HG02763 (cell line): Measurements from ENCODE around the gene SPDYE1.
"Not testable (repeated sequence)": the region's sequence is repeated elsewhere in the genome, so short reads cannot be mapped to it uniquely, and the experiment has no call there.

Experiments used
- ATAC-seq: cut with Tn5 transposase; IDR thresholded peaks from one replicate; pipeline ENCODE4 v1.9.1; 2021; ENCODE audit warnings: mild to moderate bottlenecking, moderate library complexity; ENCODE audit not compliant: unreplicated experiment

Gene SPDYE1

DNA sequence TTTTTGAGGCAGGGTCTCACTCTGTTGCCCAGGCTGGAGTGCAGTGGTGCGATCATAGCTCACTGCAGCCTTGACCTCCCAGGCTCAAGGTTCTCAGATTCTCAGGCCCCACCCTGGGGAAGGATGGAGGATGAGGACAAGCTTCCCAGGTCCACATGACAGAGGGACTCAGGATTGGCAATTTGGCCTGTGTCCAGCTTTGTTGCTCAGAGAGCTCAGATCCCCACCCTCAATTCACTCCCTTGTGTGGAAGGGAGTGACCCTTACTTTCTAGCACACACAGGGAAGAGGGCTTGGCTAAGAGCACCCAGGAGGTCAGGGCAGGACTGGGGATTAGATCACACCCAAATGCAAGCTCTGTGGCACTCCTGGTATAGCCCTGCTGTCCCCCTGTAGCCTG is 6.9 kb upstream of the SPDYE1 start:
- ATAC-seq, result not testable (repeated sequence)

DNA sequence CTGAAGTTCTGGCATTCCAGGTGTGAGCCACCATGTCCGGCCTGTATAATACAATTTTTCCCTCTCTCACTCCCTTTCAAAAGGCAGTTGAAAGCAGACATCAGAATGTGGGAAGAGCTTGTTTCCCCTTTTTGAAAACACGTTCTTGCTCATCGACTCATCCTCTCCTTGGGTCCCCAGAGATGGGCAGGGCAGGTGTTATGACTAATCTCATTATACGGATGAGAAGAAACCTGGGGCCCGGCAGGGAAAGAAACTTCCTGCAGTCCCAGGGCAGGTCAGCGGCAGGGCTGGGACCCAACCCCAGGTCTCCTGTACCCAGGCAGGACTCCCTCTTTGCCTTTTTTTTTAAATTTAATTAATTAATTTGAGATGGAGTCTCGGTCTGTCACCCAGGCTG is 4.8 kb upstream of the SPDYE1 start:
- ATAC-seq, result peak; percentile 80

DNA sequence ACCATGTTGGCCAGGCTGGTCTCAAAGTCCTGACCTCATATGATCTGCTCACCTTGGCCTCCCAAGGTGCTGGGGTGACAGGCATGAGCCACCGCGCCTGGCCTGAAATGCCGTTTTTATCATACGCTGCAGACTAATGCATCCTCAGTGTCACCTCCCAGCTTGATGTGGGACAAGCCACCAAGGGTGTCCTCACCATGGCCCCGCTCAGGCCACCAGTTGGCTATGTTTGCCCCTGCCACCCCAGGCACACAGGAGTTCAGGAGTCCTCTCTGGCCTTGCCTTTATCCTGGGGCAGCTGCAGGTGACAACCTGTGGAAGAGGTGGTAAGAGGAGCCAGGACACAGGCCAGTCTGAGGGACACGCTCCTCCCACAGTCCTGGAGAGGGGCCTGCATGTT is 3.0 kb upstream of the SPDYE1 start:
- not testable (repeated sequence) for ATAC-seq

DNA sequence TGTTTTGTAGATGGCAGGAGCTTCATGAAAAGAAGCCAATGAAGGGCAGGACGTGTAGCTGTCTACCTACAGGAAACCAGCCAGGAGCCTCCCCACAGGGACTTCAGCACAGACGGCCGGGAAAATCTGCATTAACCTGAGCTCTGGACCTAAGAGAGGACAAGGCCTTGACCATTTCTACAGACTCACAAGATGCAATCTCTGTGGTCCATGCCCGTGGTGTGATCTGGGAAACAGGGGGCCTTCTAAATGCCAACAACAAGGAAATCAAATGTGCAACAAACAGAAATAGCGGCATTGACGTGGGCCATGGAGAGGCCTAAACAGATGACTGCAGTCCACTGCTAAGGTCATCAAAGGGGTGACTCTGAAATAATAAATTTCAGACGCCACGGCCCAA is 14.4 kb downstream of the SPDYE1 start:
- ATAC-seq, result not testable (repeated sequence)

- not testable (repeated sequence) for ATAC-seq
Measured at GRCh38 chr7:44015090-44015489, 17.4 kb downstream of the SPDYE1 start.

GRCh38 chr7:44018857-44019807 is 21.4 kb downstream of the SPDYE1 start:
- ATAC-seq, result peak; percentile 96

DNA sequence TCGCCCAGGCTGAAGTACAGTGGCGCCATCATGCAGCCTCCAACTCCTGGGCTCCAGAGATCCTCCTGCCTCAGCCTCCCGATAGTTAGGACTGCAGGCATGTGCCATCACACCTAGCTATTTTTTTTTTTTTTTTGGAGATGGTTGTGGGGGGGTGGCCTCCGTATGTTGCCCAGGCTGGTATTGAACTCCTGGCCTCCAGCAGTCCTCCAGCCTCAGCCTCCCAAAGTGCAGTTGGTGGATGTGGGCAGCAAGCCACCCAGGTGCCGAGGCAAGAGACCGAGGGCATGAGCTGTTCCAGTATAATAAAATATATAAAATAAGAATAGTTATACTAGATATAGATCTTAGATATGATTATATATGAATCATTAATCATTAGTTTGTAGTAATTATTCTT is 22.1 kb downstream of the SPDYE1 start:
- not testable (repeated sequence) for ATAC-seq

DNA sequence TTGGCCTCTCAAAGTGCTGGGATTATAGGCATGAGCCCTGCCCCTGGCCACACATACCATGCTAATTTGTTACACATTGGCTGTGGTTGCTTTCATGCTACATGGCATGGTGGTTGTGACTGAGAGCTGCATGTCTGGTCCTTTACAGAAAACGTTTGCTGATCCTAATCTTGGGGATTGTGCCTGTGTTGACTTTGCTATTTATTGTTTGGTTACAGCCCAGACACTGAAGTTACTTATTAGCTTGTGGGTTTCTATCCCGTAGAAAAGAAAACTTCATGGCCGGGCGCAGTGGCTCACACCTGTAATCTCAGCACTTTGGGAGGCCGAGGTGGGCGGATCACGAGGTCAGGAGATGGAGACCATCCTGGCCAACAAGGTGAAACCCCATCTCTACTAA is 24.4 kb downstream of the SPDYE1 start:
- not testable (repeated sequence) for ATAC-seq

GRCh38 chr7:44022796-44023467 is 25.2 kb downstream of the SPDYE1 start:
- not testable (repeated sequence) for ATAC-seq

GRCh38 chr7:44029433-44029832 is 31.7 kb downstream of the SPDYE1 start:
- not testable (repeated sequence) for ATAC-seq

DNA sequence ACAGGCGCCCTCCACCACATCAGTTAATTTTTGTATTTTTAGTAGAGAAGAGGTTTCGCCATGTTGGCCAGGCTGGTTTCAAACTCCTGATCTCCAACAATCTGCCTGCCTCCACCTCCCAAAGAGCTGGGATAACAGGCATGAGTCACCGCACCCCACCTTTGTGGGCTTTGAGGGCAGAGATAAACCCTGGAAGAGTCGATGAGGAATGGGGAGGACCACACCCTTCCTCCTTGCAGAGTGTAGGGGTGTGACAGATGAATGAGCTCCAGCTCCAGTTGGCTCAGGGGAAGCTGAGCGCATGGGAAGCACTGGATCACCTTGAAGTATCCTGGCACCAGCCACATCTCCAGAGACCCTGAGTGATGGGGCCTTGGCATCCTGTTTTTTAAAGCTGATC is 32.3 kb downstream of the SPDYE1 start:
- not testable (repeated sequence) for ATAC-seq

GRCh38 chr7:44031319-44031718 is 33.6 kb downstream of the SPDYE1 start:
- not testable (repeated sequence) for ATAC-seq

DNA sequence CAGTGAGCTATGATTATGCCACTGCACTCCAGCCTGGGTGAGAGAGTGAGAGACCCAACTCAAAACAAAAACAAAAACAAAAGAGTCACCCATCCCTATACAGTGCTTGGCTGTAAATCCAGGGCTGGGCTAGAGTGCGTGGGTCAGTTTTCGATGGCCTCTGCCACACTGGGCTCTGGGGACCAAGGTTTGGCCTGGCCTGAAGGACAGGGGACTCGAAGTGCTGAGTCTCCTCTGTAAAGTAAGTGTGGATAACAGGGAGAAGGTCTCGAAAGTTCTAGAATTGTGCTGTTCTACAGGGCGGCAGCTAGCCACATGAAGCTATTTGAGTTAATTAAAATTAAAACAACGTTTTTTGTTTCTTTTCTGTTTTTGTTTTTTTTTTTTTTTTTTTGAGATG is 34.3 kb downstream of the SPDYE1 start:
- not testable (repeated sequence) for ATAC-seq

GRCh38 chr7:44033971-44034844 is 36.5 kb downstream of the SPDYE1 start:
- not testable (repeated sequence) for ATAC-seq

DNA sequence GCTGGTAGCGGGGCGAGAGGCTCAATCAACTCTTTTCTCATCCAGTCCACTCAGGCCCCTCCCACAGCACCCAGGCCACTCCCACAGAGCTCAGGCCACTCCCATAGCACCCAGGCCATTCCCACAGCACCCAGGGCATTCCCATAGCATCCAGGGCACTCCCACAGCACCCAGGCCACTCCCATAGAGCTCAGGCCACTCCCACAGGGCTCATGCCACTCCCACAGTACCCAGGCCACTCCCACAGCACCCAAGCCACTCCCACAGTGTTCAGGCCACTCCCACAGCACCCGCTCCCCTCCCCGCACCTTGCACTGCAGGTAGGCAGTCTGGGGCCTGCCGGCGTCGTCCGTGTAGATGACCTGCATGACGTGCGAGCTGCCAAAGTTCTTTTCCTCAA is 38.7 kb downstream of the SPDYE1 start:
- ATAC-seq, result not testable (repeated sequence)

DNA sequence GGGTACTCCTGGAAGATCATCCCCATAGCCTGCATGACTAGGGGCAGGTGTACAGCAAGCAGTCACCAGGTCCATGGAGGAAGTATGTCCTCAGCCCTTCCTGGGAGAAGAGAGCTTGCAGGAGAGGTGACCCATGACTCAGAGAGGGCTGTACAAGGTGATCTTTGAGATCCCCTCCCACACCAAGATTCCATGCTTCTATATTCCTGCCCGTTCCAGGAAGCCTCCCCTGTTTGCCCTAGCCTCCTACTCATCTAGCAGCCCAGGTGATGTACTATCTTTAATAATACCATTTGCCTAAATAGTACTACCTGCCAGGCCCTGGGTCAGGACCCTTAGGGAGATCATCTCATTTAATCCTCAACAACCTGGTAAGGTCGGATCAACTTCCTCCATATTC is 40.3 kb downstream of the SPDYE1 start:
- not testable (repeated sequence) for ATAC-seq

GRCh38 chr7:44038553-44038952 is 40.9 kb downstream of the SPDYE1 start:
- not testable (repeated sequence) for ATAC-seq

DNA sequence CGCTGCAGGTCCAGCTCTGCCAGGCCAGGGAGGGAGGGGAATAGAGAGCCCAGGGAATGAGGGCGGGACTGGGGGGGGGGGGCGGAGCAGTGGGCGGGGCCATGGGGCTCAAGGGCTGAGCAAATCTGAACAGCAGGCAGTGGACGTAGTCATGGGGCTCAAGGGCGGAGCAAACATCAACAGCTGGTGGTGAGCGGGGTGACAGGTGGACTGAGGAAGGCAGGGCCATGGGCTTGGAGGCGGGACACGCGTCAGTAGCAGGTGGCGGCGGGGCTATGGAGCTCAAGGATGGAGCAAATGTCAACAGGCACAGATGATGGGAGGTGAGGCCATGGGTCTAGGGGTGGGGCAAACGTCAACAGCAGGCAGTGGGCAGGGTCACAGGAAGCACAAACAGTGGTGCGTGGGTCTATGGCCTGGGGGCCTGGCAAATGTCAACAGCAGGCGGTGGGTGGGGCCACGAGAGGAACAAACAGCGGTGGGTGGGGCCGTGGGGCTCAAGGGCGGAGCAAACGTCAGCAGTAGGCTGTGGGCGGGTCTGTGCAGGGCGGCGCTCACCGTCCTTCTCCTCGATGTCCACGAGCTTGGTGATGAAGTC is 41.4 kb downstream of the SPDYE1 start:
- peak; percentile 60 for ATAC-seq

DNA sequence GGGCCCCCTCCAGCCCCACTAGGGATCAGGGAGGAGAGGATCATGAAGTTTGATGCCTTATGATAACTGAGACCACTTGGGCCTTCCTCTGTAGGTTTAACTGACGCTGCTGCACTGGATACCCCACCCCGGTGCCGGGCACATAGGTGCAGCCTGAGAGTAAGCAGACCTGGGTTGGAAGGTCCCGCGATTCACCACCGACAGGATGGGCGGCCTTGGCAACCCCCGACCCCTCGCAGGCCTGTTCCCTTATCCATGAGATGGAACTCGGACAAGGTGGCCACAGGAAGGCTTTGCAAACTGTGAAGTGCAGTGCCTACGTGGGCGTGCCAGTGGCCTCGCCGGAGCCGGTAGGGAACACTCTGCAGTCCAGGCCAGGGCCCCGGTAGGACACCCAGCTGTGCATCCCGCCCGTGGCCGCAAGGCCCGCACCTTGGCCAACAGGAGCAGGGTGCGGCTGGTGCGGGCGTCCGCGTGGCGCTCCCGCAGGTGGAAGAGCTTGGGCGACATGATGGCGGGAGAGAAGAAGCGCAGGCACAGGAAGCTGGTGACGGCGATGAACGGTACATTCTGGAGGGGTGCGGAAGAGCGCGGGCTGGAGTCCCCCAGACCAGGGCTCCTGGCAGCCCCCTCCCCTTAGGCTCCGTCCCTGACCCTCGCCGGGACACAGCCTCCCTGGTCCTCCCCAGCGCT is 42.2 kb downstream of the SPDYE1 start:
- ATAC-seq, result peak; percentile 5

- peak; percentile 46 for ATAC-seq
Measured at GRCh38 chr7:44040493-44040891, 42.8 kb downstream of the SPDYE1 start.
